GM18868 (cell line): Measurements from ENCODE around the gene KLF1.
"Not testable (repeated sequence)": the region's sequence is repeated elsewhere in the genome, so short reads cannot be mapped to it uniquely, and the experiment has no call there.

Source experiments
- ATAC-seq: cut with Tn5 transposase; IDR thresholded peaks from one replicate; pipeline ENCODE4 v1.9.1; 2021; ENCODE audit warnings: mild to moderate bottlenecking, moderate library complexity; ENCODE audit not compliant: unreplicated experiment

Gene KLF1

DNA sequence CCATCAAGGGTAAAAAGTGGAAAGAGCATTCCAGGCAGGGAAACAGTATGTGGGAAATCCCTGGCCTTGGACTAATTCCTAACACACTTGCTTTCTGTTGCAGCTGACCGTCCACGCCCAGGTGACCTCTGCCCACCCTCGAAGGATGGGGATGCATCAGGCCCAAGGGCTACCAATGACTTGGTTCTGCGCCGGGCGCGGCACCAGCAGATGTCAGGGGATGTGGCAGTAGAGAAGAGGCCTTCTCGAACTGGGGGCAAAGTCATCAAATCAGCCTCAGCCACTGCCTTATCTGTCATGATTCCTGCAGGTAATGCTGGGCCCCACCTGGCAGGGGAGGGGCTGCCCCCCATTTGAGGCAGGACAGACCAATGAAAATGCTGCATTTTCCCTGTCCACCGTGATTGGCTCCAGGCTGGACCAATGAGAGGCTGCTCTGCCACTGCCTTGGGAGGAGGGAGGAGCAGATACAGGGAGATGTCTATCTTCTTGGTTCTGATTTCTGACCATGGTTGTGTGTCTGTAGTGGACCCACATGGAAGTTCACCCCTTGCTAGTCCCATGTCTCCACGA, 18.4 kb downstream of the KLF1 start:
- ATAC-seq, result no peak

DNA sequence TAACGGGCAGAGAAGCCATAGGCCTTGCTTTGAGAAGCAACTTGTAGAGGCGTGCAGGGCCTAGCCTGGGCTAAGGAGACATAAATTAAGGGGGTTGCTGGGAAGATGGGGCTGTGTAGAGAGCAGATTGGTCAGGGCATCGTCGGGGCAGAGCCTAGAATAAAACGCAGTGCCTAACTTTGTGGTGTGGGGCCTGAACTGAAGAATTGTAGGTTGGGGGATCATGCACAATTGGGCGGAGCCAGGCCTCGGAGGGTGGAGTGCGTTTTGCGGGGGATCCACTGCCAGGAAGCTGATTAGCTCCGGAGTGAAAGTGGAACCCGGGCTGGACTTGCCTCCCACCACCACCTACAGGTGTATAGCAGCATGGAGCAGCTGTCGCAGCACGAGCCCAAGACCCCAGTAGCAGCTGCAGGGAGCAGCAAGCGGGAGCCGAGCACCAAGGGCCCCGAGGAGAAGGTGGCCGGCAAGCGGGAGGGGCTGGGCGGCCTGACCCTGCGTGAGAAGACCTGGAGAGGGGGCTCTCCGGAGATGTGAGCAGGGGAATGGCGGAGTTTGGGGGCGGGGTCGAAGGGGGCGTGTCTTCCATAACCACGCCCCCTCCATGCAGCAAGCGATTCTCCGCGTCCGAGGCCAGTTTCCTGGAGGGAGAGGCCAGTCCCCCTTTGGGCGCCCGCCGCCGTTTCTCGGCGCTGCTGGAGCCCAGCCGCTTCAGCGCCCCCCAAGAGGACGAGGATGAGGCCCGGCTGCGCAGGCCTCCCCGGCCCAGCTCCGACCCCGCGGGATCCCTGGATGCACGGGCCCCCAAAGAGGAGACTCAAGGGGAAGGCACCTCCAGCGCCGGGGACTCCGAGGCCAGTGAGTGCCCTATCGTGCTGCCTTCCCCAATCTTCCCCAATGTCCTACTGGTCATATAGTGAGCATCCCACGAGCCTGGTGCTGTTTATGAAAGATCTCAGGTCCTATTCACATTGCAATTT, 19.6 kb downstream of the KLF1 start:
- peak; percentile 48 for ATAC-seq

DNA sequence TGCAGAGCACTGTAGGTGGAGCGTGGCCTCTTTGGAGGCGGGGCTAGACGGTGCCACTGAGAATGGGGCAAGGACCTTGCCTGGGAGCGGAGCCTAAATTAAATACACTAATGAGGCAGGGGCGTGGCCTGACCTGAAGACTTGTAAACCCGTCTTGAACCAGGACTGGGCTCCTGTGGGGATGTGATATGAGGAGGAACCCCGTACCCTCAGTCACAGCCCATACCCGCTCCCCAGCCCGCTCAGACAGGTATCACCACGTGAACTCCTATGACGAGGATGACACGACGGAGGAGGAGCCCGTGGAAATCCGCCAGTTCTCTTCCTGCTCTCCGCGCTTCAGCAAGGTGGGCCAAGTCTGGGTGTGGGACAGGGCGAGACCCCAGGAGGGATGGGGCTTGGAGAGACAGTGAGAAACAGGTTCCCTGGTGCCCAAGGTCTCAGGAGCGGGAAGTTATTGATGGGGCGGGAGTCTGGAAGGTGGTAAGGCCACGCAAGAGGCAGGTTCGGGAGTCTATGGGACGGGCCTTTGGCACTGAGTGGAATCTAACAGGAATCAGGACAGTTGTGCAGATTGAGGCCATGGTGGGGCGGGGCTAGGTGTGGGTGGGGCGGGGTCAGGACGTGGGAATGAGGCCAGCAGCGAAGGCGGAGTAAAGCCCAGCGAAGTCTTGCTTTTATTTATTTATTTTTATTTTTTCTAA, 20.4 kb downstream of the KLF1 start:
- no peak for ATAC-seq

DNA sequence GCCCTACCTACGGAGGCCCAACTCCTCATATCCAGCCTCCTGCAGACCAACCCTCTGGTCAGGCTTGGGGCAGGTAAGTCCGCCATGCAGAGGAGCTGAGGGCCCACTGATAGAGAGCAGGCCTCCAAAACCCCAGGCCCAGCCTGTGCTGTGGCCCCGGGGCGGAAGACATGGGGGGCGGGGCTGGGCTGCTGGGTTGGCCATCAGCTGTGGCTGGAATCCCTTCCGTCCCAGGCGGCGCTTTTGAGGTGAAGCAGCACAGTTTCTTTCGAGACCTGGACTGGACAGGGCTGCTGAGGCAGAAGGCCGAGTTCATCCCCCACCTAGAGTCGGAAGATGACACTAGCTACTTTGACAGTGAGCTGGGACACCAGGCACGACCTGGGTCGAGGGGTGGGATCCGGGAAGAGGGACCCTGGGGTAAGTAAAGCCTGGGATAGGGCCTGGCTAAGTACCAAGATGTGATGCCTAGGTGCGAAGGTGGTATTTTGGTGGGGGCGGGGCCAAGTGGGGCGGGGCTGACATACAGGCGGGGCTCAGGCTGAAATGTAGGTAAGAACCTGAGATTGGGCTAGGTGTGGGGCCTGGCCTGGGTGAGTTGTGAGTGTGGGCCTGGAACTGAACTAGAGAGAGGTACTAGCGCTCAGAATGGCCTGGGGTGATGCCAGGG, 21.1 kb downstream of the KLF1 start:
- ATAC-seq, result no peak

DNA sequence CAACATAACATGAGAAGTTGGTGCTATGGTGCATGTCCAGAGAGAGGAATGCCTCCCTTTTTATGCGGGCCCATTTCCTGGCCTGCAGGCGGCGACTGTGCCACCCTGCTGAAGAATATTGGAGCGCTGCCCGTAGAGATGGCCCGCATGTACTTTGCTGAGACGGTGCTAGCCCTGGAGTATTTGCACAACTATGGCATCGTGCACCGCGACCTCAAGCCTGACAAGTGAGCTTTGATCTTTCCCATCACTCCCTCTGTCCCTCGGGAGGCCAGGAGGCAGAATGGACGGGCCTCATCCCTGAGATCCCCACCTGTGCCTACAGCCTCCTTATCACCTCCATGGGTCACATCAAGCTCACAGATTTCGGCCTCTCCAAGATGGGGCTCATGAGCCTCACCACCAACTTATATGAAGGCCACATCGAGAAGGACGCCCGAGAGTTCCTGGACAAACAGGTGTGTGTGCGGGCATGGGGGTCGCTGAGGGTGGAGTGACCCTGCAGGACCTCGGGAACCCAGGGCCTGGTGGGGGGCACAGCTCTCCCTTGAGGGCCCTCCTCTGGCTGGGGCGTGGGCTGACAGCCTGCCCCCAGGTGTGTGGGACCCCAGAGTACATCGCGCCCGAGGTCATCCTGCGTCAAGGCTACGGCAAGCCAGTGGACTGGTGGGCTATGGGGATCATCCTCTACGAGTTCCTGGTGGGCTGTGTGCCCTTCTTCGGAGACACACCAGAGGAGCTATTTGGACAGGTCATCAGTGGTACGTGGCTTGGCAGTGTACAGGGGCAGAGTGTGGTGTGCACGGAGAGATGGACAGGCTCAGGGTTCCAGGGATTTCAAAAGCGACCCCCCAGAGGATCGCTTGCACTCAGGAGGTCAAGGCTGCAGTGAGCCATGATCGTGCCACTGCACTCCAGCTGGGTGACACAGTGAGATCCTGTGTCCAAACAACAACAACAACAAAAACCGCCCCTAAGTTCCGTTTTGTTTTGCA, 22.0 kb downstream of the KLF1 start:
- ATAC-seq, result no peak

DNA sequence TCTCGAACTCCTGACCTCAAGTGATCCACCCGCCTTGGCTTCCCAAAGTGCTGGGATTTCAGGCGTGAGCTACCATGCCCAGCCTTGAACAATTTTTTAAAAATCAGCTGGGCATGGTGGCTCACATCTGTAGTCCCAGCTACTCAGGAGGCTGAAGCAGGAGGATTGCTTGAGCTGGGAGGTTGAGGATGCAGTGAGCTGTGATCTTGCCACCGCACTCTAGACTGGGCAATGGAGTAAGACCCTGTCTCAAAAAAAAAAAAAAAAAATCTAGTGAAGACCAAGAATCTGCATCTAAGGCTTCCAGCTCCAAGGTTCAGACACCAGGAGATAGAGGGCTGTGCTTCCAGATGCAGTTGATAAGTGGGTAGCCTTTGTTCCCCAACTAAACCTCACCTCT, 22.9 kb downstream of the KLF1 start:
- no peak for ATAC-seq

DNA sequence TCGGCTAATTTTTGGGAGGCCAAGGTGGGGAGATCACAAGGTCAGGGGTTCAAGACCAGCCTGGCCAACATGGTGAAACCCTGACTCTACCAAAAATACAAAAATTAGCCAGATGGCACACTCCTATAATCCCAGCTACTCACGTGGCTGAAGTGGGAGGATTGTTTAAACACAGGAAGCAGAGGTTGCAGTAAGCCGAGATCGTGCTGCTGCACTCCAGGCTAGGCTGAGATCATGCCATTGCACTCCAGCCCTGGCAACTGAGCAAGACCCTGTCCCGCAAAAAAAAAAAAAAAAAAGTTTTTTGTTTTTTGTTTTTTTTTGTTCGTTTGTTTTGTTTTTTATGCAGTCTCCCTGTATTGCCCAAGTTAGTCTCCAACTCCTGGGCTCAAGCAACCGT, 27.5 kb downstream of the KLF1 start:
- ATAC-seq, result no peak

DNA sequence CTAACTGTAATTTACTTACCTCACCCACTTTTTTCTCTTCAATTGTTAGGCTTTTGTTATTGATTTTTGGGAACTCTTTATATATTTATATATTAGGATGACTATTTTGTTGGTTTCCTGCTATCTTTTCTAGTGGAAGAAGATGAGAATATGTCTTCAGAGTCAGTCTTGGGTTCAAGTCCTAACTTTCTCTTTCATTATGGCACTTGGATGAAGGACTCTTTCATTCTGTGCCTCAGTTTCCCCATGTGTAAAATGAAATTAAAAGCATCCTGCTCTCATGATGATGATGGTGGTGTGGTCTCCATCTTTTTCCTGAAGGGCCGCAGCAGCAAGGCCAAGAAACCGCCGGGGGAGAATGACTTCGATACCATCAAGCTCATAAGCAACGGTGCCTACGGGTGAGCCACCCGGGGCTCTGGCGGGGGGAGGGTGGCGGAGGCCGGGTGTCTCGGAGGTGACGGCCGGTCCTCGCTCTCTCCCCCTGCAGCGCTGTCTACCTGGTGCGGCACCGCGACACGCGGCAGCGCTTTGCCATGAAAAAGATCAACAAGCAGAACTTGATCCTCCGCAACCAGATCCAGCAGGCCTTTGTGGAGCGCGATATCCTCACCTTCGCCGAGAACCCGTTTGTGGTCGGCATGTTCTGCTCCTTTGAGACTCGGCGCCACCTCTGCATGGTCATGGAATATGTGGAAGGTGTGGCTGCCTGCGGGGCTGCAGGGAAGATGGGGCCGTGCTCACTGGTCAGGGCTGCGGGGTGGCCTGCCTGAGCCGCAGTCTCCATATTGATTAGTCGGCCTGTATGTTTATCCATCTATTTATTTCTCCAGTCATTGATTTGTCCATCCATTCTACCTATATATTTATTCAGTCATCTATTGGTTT, 28.7 kb downstream of the KLF1 start:
- ATAC-seq, result no peak

DNA sequence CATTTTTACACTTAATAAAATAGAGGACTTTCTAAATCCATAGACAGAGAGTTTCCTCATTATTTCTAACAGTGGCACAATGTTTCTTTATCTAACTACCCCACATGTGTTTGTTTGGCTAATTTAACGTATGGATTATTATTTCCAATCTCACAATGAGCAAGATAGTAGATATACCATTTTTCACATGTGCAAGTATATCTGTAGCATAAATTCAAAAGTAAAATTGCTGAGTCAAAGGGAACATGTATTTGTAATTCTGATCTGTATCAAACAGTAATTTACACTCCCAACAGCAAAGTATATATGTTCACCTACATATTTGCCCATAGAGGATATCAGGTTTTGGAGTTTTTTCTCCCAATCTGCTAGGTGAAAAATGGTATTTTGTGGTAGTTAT, 30.3 kb downstream of the KLF1 start:
- no peak for ATAC-seq

DNA sequence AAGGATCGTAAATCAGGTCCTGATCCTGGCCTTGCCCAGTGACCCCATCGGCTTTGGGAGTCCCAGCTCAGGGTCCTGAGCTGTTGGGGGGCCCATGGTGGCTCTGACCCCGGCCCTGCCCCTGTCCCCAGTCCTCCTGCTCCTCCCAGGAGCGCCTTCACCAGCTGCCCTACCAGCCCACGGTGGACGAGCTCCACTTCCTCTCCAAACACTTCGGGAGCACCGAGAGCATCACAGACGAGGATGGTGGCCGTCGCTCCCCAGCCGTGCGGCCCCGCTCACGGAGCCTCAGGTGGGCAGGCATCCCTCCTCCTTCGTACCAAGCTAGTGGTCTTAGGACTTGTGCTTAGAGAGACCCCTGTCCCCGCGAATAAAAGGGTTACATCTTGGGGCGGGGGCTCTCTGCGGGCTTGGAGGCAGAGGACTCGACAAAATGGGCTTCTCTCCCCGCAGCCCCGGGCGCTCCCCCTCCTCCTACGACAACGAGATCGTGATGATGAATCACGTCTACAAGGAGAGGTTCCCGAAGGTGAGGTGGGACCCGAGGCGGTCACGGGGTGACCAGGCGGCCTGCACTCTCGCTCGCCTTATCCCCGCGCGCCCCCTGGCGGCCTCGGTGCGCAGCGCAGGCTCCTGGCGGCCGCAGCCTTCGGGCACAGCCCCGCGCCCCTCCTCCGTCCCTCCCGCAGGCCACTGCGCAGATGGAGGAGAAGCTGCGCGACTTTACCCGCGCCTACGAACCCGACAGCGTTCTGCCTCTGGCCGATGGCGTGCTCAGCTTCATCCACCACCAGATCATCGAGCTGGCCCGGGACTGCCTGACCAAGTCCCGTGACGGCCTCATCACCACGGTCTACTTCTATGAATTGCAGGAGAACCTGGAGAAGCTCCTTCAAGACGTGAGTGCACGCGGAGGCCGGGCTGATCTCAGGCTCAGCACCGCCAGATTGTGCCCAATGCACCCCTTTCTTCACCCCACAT, 39.6 kb downstream of the KLF1 start:
- ATAC-seq, result no peak

DNA sequence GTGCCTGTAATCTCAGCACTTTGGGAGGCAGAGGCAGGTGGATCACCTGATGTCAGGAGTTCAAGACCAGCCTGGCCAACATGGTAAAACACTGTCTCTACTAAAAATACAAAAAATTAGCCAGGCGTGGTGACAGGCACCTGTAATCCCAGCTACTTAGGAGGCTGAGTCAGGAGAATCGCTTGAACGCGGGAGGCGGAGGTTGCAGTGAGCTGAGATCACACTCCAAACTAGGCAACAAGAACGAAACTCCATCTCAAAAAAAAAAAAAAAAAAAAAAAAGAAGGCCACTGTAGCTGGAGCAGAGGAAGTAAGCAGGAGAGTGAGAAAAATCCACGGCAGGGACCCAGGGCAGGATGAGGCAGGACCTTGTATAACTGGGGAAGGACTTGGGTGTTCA, 40.4 kb downstream of the KLF1 start:
- ATAC-seq, result not testable (repeated sequence)

DNA sequence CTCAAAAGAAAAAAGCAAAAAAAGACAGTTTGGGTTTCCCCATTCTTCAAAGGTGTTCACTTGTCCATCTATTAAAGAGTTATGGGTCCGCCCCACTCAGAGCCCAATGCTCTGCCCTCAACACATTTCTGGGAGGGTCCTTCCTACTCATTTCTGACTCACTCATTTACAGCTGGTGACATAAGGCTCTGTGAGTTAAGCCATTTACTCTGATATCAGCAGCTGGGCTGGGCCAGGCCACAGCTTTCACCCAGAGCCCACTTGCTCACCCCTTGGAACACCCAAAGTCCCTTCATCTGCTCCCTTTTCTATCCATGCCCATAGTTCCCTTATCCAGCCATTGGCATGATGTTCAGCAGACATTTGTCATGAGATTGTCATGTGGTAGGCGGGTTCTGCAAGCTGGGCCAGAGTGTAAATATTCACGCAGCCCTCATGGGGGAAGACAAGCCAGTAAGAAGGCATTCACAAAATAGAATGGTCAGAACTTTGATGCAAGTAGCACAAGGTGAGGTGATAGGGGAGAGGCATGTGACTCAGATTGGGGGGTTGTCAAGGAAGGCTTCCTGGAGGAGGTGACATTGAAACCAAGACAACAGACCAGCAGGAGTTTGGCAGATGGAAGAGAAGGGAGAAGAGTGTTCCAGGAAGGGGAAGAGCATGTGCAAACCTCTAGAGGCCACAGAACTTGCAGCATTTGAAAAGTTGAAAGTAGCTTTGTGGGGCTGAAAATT, 42.8 kb downstream of the KLF1 start:
- ATAC-seq, result no peak

DNA sequence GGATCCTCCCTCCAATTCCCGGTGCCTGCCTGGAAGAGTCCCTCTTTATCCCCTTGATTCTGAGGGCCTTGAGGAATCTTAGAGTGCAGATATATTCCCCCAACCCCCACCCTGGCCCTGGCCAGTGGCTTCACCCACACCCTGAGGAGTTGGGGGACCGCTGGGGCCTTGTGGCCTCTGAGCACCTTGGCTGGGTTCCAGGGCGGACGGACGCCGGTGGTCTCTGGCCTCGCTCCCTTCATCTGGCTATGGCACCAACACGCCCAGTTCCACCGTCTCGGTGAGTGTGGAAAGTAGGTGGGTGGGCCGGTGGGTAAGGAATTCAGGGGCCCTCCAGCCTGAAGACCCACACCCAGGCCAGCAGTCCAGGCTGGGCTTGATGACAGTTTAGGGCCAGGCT, 43.7 kb downstream of the KLF1 start:
- no peak for ATAC-seq

DNA sequence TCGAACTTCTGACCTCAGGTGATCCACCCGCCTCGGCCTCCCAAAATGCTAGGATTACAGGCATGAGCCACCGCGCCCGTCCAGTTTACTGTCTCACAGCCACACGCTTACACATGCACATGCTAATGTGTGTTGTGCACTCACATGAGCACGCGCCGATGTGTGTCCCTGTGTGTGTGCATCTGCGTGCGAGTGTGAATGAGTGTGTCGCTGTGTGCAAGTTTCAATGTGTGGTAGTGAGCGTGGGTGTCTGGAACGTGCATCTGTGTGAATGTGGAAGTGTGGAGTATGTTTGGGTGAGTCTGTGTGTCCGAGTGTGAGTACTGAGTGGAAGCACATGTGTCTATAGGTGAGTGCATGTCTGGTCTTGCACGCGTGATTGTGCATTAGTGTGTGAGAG, 44.5 kb downstream of the KLF1 start:
- no peak for ATAC-seq

DNA sequence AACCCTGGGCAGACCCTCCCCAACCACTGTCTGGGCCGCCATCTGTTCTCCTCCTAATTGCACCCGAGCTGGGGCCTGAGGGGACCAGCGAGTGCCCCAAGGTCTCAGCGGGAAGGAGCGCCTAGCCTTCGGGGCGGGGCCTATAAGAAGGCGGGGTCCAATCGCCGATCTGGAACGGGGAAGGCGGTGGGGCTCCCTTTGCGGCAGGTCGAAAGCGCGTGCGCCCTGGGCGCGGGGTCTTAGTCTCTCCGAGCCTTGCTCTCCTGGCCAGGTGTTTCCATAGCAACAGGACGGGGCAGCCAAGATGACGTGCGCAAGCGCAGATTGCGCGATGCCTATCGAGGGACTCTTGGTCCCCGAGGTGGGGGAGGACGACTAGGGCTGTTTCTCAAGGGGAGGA, 45.9 kb downstream of the KLF1 start:
- no peak for ATAC-seq

DNA sequence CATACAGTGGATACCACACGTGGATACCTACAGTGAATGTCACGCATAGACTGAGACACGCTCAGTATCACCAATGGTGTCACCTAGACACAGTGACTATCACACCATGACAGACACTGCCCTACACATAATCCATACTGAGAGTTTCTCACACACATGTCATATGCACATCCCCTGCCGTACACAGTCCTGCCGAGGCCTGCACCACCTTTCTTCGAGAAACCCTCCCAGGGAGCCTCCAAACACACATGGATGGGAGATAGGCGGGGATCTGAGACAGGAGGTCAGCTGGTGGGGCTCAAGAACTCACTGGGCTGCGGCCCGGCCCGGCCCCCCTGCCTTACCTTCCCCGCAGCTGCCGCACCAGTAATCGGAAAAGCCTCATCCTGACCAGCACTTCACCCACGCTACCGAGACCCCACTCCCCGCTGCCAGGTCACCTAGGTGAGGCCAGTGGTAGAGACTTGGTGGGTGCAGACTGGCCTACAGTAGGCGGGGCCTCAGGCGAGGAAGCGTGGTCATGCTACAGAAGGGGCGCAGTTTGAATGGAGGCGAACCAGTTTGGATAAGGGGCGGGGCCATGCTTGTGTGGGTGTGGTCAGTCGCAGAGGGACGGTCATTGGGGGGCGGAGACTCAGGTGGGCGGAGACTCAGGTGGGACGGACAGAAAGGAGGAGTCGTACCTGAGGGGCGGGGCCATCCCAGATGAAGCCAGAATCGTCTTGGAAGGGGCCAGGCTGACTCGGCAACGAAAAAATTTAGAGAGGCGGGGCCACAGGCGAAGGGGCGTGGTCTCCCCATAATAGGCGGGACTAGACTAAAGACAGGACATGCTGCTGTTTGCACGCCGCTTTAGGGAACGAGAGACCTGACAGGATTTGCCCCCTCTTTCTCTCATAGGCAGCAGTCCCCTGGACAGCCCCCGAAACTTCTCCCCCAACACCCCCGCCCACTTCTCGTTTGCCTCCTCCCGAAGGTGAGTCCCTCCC, 46.6 kb downstream of the KLF1 start:
- ATAC-seq, result no peak
